K562 (cell line): Measurements from ENCODE around the gene NDUFV2. TPM values are rescaled to one million over a fixed set of nuclear protein-coding genes. Genes with fewer than 3 reads are reported as not detected.

Source experiments
- ATF7 ChIP-seq: fragments of 450-650 bp; IDR thresholded peaks from 2 replicates; pipeline ENCODE4 v1.7.1; 2014; ENCODE audit warnings: mild to moderate bottlenecking, moderate library complexity
- CHD1 ChIP-seq: fragments of 200-600 bp; sonication (generic); IDR thresholded peaks from one replicate; pipeline ENCODE4 v1.6.1; 2012; ENCODE audit warnings: mild to moderate bottlenecking, moderate library complexity, low read length, inconsistent platforms
- DPF2 ChIP-seq: fragments of 450-650 bp; IDR thresholded peaks from 2 replicates; pipeline ENCODE4 v1.6.1; 2016
- GABPB1 ChIP-seq: sonication (generic); formaldehyde crosslinking; IDR thresholded peaks from 2 replicates; pipeline ENCODE4 v1.8.0; 2022; ENCODE audit warnings: mild to moderate bottlenecking, missing genetic modification reagents
- GABPB2 ChIP-seq: fragments of 250-450 bp; sonication (Bioruptor Pico); conservative IDR thresholded peaks from 2 replicates; pipeline ENCODE4 v1.5.1; 2021; ENCODE audit warnings: mild to moderate bottlenecking
- HDAC1 ChIP-seq, 2 experiments: fragments of 450-650 bp; IDR thresholded peaks; 2 replicates each; pipeline ENCODE4 v1.6.1; 2016 to 2017; ENCODE audit warnings: inconsistent platforms in 1 of 2, mild to moderate bottlenecking in 1 of 2, moderate library complexity in 1 of 2
- HLTF ChIP-seq: fragments of 450-650 bp; IDR thresholded peaks from 2 replicates; pipeline ENCODE4 v1.6.1; 2016
- HNRNPH1 ChIP-seq: fragments of 200-400 bp; formaldehyde crosslinking; optimal IDR thresholded peaks from 2 replicates; pipeline ENCODE3; 2017; ENCODE audit warnings: low read depth, mild to moderate bottlenecking, low read length, moderate library complexity
- HOXB6 ChIP-seq: fragments of 250-450 bp; sonication (Bioruptor Pico); IDR thresholded peaks from 2 replicates; pipeline ENCODE4 v1.5.1; 2022; ENCODE audit warnings: mild to moderate bottlenecking, borderline replicate concordance
- KAT2B ChIP-seq: IDR thresholded peaks from one replicate; pipeline ENCODE4 v1.6.1; 2012; ENCODE audit warnings: low read depth, mild to moderate bottlenecking, control low read depth, inconsistent platforms, low read length, moderate library complexity
- NFIC ChIP-seq: fragments of 450-650 bp; IDR thresholded peaks from 2 replicates; pipeline ENCODE4 v1.6.1; 2017; ENCODE audit warnings: mild to moderate bottlenecking, inconsistent platforms
- NFRKB ChIP-seq: fragments of 450-650 bp; IDR thresholded peaks from 2 replicates; pipeline ENCODE4 v1.6.1; 2016; ENCODE audit warnings: low read depth
- TBL1XR1 ChIP-seq, 2 experiments: IDR thresholded peaks; 2 replicates each; pipeline ENCODE4 v1.6.1; 2012; ENCODE audit warnings: improper control_type of control experiment in 2 of 2, low read length in 2 of 2, mild to moderate bottlenecking in 1 of 2
- TBP ChIP-seq: optimal IDR thresholded peaks from 2 replicates; pipeline ENCODE3; 2011; ENCODE audit warnings: low read depth, low read length, improper control_type of control experiment
- TRIM24 ChIP-seq, 2 experiments: fragments of 450-650 bp; IDR thresholded peaks; 2 replicates each; pipeline ENCODE4 v1.6.1; 2016
- ZNF232 ChIP-seq: sonication (generic); formaldehyde crosslinking; IDR thresholded peaks from 2 replicates; pipeline ENCODE4 v1.8.0; 2022; ENCODE audit warnings: mild to moderate bottlenecking, missing genetic modification reagents
- ZNF3 ChIP-seq: fragments of 250-450 bp; sonication (Bioruptor Pico); IDR thresholded peaks from 2 replicates; pipeline ENCODE4 v1.5.0; 2021; ENCODE audit warnings: mild to moderate bottlenecking, moderate library complexity
- ZNF444 ChIP-seq: fragments of 250-450 bp; sonication (Bioruptor Pico); IDR thresholded peaks from 2 replicates; pipeline ENCODE4 v1.4.0; 2020; ENCODE audit warnings: mild to moderate bottlenecking, moderate library complexity
- polyA plus RNA-seq, 8 experiments: library from polyadenylated mRNA; depleted of rRNA in 4 of 8; stranded (reverse) in 5 of 8; unstranded in 3 of 8; fragments of >200 nt; fragmentation: Nextera tagmentation in 2 of 8; fragmentation: Illumina TruSeq in 1 of 8; extraction: Ambion mirVana in 2 of 8; extraction: Trizol in 1 of 8; gene quantifications; 2 replicates each; pipeline versions ENCODE4 v1.2.1 to v1.2.3, GENCODE V29; 2011 to 2014; ENCODE audit warnings: inconsistent platforms in 1 of 8, missing spikeins in 1 of 8
- total RNA-seq, 7 experiments: library from RNA; depleted of rRNA in 6 of 7; stranded (reverse); fragments of >200 nt in 6 of 7; fragmentation: Illumina TruSeq in 2 of 7; extraction: Trizol in 2 of 7; gene quantifications; 2 replicates each; pipeline versions ENCODE4 v1.2.1 to v1.2.3, GENCODE V29; 2011 to 2021; ENCODE audit warnings: low replicate concordance in 1 of 7
- TF ChIP-seq, protein P1 (sequence below): sonication (generic); formaldehyde crosslinking; IDR thresholded peaks from 2 replicates; pipeline ENCODE4 v1.8.0; 2022; ENCODE audit warnings: mild to moderate bottlenecking, missing genetic modification reagents
- TF ChIP-seq, protein P2 (sequence below): fragments of 250-450 bp; sonication (Bioruptor Pico); IDR thresholded peaks from 2 replicates; pipeline ENCODE4 v1.5.0; 2020; ENCODE audit warnings: mild to moderate bottlenecking
- TF ChIP-seq, protein P3 (sequence below): IDR thresholded peaks from 2 replicates; pipeline ENCODE4 v1.6.1; 2011; ENCODE audit warnings: borderline replicate concordance, low read depth, mild to moderate bottlenecking, moderate library complexity, low read length; ENCODE audit not compliant: insufficient read depth, poor library complexity, severe bottlenecking
- TF ChIP-seq, protein P4 (sequence below): IDR thresholded peaks from 2 replicates; pipeline ENCODE4 v1.6.1; 2012; ENCODE audit warnings: low read depth, low read length, improper control_type of control experiment, borderline replicate concordance
- TF ChIP-seq, protein P5 (sequence below): fragments of 450-650 bp; formaldehyde crosslinking; IDR thresholded peaks from 2 replicates; pipeline ENCODE4 v1.4.0; 2020; ENCODE audit warnings: mild to moderate bottlenecking
- TF ChIP-seq, protein P6 (sequence below): sonication (generic); formaldehyde crosslinking; IDR thresholded peaks from 2 replicates; pipeline ENCODE4 v1.8.0; 2022; ENCODE audit warnings: mild to moderate bottlenecking, missing genetic modification reagents

NDUFV2 gene
- total and polyA plus RNA-seq, 9 of the 15 experiments (the other 6 are each of a cell fraction or from before 2014, with no cell fraction given) = 213 to 550 (median 384) TPM

DNA sequence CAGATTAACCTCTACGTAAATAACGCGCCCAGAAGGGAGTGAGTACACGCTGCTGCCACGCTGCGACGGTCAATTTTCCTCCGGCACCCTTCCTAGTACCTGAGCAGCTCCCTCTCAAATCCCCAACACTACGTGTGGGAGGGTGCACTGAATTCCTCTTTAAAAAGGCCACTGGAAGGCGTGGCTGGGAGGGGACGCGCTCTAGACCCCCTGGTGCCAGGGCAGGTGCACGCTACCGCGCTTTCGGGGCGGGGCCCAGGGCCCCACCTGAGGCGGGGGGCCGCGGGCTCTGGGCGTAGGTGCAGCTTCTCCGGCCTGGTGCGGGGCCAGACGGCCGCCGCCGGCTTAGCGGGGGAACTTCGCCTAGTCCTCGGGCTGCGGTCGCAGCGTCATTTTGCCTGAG, 33.4 kb downstream of the NDUFV2 start (continued):
- TF ChIP-seq GABPB1 (CRISPR knock-in tag) (no peak), HLTF (0 out of 2 replicates have a peak, but pooled peaks have one; percentile 40), TBL1XR1 (IDR thresholded peaks at IDR 0.05; ENCODE audit: low read length in 2 of 2) (no peak), TRIM24 (IDR thresholded peaks at IDR 0.05) (no peak), ZNF444 (CRISPR knock-in tag) (no peak), ATF7 (no peak), HDAC1 (IDR thresholded peaks at IDR 0.05) (peak in 1 of 2 experiments; percentile 54; a peak in 2 of 4 replicates), KAT2B (no peak), DPF2 (0 out of 2 replicates have a peak, but pooled peaks have one; percentile 4), ZNF232 (CRISPR knock-in tag) (no peak), HOXB6 (CRISPR knock-in tag) (no peak), CHD1 (peak; percentile 94), NFRKB (no peak), GABPB2 (CRISPR knock-in tag) (no peak), NFIC (no peak), ZNF3 (CRISPR knock-in tag) (no peak), TBP (no peak), HNRNPH1 (no peak)
- TF ChIP-seq, protein P1, sequence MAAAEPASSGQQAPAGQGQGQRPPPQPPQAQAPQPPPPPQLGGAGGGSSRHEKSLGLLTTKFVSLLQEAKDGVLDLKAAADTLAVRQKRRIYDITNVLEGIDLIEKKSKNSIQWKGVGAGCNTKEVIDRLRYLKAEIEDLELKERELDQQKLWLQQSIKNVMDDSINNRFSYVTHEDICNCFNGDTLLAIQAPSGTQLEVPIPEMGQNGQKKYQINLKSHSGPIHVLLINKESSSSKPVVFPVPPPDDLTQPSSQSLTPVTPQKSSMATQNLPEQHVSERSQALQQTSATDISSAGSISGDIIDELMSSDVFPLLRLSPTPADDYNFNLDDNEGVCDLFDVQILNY (CRISPR knock-in tag) = no peak
- TF ChIP-seq, protein P2, sequence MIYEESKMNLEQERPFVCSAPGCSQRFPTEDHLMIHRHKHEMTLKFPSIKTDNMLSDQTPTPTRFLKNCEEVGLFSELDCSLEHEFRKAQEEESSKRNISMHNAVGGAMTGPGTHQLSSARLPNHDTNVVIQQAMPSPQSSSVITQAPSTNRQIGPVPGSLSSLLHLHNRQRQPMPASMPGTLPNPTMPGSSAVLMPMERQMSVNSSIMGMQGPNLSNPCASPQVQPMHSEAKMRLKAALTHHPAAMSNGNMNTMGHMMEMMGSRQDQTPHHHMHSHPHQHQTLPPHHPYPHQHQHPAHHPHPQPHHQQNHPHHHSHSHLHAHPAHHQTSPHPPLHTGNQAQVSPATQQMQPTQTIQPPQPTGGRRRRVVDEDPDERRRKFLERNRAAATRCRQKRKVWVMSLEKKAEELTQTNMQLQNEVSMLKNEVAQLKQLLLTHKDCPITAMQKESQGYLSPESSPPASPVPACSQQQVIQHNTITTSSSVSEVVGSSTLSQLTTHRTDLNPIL = no peak
- TF ChIP-seq, protein P3, sequence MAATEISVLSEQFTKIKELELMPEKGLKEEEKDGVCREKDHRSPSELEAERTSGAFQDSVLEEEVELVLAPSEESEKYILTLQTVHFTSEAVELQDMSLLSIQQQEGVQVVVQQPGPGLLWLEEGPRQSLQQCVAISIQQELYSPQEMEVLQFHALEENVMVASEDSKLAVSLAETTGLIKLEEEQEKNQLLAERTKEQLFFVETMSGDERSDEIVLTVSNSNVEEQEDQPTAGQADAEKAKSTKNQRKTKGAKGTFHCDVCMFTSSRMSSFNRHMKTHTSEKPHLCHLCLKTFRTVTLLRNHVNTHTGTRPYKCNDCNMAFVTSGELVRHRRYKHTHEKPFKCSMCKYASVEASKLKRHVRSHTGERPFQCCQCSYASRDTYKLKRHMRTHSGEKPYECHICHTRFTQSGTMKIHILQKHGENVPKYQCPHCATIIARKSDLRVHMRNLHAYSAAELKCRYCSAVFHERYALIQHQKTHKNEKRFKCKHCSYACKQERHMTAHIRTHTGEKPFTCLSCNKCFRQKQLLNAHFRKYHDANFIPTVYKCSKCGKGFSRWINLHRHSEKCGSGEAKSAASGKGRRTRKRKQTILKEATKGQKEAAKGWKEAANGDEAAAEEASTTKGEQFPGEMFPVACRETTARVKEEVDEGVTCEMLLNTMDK = no peak
- TF ChIP-seq, protein P4, sequence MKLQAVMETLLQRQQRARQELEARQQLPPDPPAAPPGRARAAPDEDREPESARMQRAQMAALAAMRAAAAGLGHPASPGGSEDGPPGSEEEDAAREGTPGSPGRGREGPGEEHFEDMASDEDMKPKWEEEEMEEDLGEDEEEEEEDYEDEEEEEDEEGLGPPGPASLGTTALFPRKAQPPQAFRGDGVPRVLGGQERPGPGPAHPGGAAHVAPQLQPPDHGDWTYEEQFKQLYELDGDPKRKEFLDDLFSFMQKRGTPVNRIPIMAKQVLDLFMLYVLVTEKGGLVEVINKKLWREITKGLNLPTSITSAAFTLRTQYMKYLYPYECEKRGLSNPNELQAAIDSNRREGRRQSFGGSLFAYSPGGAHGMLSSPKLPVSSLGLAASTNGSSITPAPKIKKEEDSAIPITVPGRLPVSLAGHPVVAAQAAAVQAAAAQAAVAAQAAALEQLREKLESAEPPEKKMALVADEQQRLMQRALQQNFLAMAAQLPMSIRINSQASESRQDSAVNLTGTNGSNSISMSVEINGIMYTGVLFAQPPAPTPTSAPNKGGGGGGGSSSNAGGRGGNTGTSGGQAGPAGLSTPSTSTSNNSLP = 0 out of 2 replicates have a peak, but pooled peaks have one; percentile 16
- TF ChIP-seq, protein P5, sequence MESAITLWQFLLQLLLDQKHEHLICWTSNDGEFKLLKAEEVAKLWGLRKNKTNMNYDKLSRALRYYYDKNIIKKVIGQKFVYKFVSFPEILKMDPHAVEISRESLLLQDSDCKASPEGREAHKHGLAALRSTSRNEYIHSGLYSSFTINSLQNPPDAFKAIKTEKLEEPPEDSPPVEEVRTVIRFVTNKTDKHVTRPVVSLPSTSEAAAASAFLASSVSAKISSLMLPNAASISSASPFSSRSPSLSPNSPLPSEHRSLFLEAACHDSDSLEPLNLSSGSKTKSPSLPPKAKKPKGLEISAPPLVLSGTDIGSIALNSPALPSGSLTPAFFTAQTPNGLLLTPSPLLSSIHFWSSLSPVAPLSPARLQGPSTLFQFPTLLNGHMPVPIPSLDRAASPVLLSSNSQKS (CRISPR knock-in tag) = no peak
- TF ChIP-seq, protein P6, sequence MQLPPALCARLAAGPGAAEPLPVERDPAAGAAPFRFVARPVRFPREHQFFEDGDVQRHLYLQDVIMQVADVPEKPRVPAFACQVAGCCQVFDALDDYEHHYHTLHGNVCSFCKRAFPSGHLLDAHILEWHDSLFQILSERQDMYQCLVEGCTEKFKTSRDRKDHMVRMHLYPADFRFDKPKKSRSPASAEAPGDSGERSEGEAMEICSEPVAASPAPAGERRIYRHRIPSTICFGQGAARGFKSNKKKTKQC (CRISPR knock-in tag) = peak; percentile 67; the same call in 1 of the 2 replicates
